HUES6 (cell line): Measurements from ENCODE around the gene FREM3.
A peak's percentile ranks its signal among the peaks of the same experiment; 100 is the strongest.
"Not testable (repeated sequence)": the region's sequence is repeated elsewhere in the genome, so short reads cannot be mapped to it uniquely, and the experiment has no call there.

ENCODE experiments used
- H3K27ac ChIP-seq: 2 replicates; pipeline ENCODE4 v1.7.0; 2013; ENCODE audit warnings: low read depth, mild to moderate bottlenecking, low read length, inconsistent platforms
- H3K27me3 ChIP-seq: 2 replicates; pipeline ENCODE4 v1.6.1; 2013; ENCODE audit warnings: low read length; ENCODE audit not compliant: control insufficient read depth, insufficient read depth
- H3K36me3 ChIP-seq: 2 replicates; pipeline ENCODE4 v1.6.1; 2013; ENCODE audit warnings: low read length; ENCODE audit not compliant: control insufficient read depth, insufficient read depth
- H3K4me1 ChIP-seq: 2 replicates; pipeline ENCODE4 v1.6.1; 2013; ENCODE audit warnings: low read length; ENCODE audit not compliant: control insufficient read depth, insufficient read depth
- H3K4me3 ChIP-seq: 2 replicates; pipeline ENCODE4 v1.5.1; 2013; ENCODE audit warnings: low read depth, low read length
- H3K9ac ChIP-seq: one replicate; pipeline ENCODE4 v1.6.1; 2013; ENCODE audit warnings: mild to moderate bottlenecking, low read length
- H3K9me3 ChIP-seq: 2 replicates; pipeline ENCODE4 v1.6.1; 2013; ENCODE audit warnings: low read depth, low read length; ENCODE audit not compliant: control insufficient read depth, insufficient read depth

FREM3 gene

DNA sequence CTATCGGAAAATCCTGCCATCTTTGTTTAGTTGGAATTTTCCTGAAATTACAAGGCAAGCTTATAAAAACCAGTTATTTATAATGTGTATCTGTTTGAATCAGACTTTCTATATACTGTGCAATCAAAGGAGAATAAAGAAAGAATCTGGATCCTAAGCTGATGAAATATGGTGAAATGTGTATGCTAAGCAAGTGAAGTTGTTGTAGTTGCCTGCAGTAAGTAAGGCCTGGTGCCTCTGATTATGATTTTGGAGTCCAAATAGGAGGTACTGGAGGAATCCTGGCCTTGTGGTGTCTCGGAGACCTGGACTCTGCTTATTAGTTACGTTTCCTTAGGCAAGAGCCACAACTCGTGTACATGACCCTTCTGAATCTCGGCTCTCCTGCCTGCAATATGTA, 13.1 kb upstream of the FREM3 start:
- H3K27me3 ChIP-seq: no peaks in the 10 kb centered on the region
- H3K4me3 ChIP-seq: no peak overlapping the region
- peaks cover 16% of the 10 kb centered on the region for H3K4me1 ChIP-seq
- H3K27ac ChIP-seq: 0 out of 2 replicates have a peak overlapping the region, but pooled peaks have one; percentile 68
- H3K9me3 ChIP-seq: no peaks in the 10 kb centered on the region
- H3K36me3 ChIP-seq: no peaks in the 10 kb centered on the region
- no peak overlapping the region for H3K9ac ChIP-seq

- Histone ChIP-seq H3K9ac (no peak overlapping the region), H3K9me3 (no peaks in the 10 kb centered on the region), H3K4me1 (peaks cover 16% of the 10 kb centered on the region), H3K27me3 (no peaks in the 10 kb centered on the region), H3K36me3 (no peaks in the 10 kb centered on the region), H3K4me3 (no peak overlapping the region), H3K27ac (no peak overlapping the region)
These were observed 11.7 kb upstream of the FREM3 start for GRCh38 chr4:143712155-143712550.

DNA sequence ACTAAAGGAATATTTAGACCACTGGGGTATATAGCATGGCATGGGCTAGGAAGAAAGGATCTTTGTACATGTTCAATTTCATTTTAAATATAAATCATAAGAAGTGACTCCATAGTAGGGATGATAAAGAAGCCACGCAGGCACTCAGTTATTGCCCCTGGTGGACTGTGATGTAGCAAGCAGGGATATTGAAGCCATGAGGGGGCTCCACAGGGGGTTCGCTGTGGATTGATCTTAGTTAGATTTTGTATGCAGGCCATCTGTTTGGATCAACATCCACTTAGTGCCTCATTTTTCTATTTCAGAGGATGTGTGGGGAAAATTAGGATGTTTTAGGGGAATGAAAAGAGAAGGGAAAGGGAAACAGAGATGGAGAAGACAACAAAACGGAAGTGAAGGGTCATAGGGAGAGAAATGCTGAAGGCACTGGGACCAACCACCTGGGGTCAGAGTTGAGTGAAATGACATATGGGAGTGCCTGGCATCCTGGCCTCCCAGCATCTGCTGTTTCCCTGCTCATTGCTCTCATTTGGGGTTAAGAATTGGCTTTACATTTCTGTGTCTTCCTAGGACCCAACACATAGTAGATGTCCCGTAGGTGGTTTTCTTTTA, 11.2 kb upstream of the FREM3 start:
- Histone ChIP-seq H3K27me3 (no peaks in the 10 kb centered on the region), H3K4me1 (peaks cover 16% of the 10 kb centered on the region), H3K9ac (no peak overlapping the region), H3K36me3 (no peaks in the 10 kb centered on the region), H3K9me3 (no peaks in the 10 kb centered on the region), H3K27ac (no peak overlapping the region), H3K4me3 (no peak overlapping the region)

DNA sequence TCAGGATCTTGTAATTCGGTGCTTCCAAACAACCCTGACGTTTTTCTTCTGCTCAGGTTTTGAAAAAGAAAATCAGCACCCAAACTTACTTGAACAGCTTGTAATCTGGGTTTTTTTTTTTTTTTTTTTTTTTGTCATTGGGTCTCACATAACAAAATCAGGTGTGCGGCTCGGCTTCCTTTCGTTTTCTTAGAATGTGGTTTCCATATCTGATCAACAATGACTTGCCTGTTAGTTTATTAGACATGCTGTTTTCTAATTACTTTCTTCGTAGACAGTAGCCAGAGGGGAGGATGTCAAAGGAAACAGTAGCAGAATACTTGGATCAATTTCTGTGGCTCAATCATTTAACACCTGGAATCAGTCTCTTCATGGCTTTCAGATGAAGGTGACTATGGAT, 890 bp upstream of the FREM3 start:
- no peaks in the 10 kb centered on the region for H3K36me3 ChIP-seq
- H3K4me1 ChIP-seq: peaks cover 9% of the 10 kb centered on the region
- peak overlapping the region; percentile 61; the same call in 1 of the 2 replicates for H3K4me3 ChIP-seq
- H3K9ac ChIP-seq: no peak overlapping the region
- H3K9me3 ChIP-seq: no peaks in the 10 kb centered on the region
- H3K27me3 ChIP-seq: peaks cover 86% of the 10 kb centered on the region
- no peak overlapping the region for H3K27ac ChIP-seq

DNA sequence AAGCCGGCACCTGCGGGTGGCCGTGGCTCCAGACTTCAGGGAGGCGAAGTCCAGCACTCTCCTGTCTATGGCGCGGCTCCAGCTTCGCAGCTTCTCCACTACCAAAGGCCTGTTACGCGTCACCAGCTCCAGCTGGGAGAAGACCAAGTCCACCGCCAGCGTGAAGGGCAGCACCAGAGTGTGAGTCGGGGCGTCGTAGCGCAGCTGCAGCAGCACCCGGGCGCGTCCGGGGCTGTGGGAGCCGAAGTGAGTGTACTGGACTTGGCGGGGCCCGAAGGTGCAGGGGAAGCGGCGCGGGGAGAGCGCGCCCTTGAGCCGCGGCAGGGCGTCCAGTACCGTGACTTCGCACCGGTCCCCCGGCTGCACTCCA, 444 bp downstream of the FREM3 start:
- Histone ChIP-seq H3K4me1 (peaks cover 9% of the 10 kb centered on the region), H3K27me3 (peaks cover 87% of the 10 kb centered on the region), H3K4me3 (peak overlapping the region; percentile 61), H3K9ac (no peak overlapping the region), H3K9me3 (no peaks in the 10 kb centered on the region), H3K27ac (no peak overlapping the region), H3K36me3 (no peaks in the 10 kb centered on the region)

GRCh38 chr4:143699331-143700045, 987 bp downstream of the FREM3 start:
- Histone ChIP-seq H3K36me3 (no peaks in the 10 kb centered on the region), H3K4me3 (peak overlapping the region; percentile 61), H3K27me3 (peaks cover 85% of the 10 kb centered on the region), H3K4me1 (peaks cover 9% of the 10 kb centered on the region), H3K9me3 (no peaks in the 10 kb centered on the region), H3K27ac (no peak overlapping the region), H3K9ac (no peak overlapping the region)

DNA sequence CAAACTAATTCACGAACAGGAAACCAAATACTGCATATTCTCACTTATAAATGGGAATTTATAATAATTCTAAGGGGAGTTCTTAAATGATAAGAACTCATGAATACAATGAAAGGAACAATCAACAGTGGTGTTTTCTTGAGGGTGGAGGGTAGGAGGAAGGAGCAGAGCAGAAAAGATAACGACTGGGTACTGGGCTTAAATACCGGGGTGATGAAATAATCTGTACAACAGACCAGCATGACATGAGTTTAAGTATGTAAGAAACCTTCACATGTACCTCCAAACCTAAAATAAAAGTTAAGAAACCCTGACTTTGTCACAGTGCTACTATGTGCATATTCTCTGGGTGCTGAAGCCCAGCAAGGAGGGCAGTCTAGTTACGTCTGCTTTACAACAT, 6.6 kb downstream of the FREM3 start:
- Histone ChIP-seq H3K27me3 (peaks cover 28% of the 10 kb centered on the region), H3K36me3 (no peaks in the 10 kb centered on the region), H3K9ac (no peak overlapping the region), H3K4me1 (no peaks in the 10 kb centered on the region), H3K4me3 (no peak overlapping the region), H3K9me3 (no peaks in the 10 kb centered on the region), H3K27ac (no peak overlapping the region)

DNA sequence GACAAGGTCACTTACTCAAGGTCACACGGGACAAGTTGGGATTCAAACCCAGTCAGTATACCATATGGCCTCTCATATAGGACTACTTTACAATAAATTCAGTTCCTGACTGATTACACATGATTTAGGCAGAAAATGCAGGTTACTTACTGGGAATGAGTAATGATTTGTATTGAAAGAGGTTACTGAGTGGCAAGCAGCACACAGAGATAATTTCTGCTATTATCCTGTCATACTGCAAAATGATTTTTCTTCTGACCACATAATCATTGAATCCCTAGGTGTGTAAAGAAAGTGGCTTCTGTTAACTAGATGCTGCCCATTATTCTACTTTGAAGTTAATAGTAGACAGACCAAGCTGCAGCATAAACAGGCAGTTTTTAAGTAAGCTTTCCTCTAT, 8.2 kb downstream of the FREM3 start:
- Histone ChIP-seq H3K4me3 (no peak overlapping the region), H3K9ac (no peak overlapping the region), H3K27me3 (peaks cover 12% of the 10 kb centered on the region), H3K27ac (no peak overlapping the region), H3K36me3 (no peaks in the 10 kb centered on the region), H3K4me1 (no peaks in the 10 kb centered on the region), H3K9me3 (no peaks in the 10 kb centered on the region)

DNA sequence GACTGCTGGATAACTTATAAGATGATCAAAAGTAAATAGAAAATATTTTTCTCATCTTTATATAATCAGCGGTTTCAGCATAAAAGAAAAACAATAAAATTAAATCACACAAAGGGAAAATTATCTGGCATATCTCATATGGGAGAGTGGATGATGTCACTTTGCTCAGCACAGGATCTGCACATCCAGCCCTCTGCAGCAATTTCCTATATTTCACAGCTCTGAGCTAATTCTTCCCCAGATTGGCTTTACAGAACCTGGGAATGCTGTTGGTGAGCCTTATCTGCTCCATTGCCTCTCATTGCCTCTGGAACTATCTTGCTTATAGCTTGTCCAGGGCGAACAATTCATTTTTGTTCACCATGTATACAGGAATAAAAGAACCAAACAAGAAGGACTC, 21.0 kb downstream of the FREM3 start:
- Histone ChIP-seq H3K4me3 (no peak overlapping the region), H3K4me1 (no peaks in the 10 kb centered on the region), H3K36me3 (no peaks in the 10 kb centered on the region), H3K9ac (no peak overlapping the region), H3K9me3 (peaks cover under 1% of the 10 kb centered on the region; the same call in 1 of the 2 replicates), H3K27me3 (no peaks in the 10 kb centered on the region), H3K27ac (no peak overlapping the region)

- not testable (repeated sequence) for H3K9ac ChIP-seq, H3K27me3 ChIP-seq, H3K9me3 ChIP-seq, H3K27ac ChIP-seq, H3K4me3 ChIP-seq, H3K4me1 ChIP-seq, H3K36me3 ChIP-seq
These were observed 26.8 kb downstream of the FREM3 start for GRCh38 chr4:143673629-143674028.

GRCh38 chr4:143668930-143669552, 31.4 kb downstream of the FREM3 start:
- H3K27ac ChIP-seq: no peak overlapping the region

More at GRCh38 chr4:143668930-143669552, 31.4 kb downstream of the FREM3 start:
- H3K9ac ChIP-seq: no peak overlapping the region
- no peaks in the 10 kb centered on the region for H3K4me1 ChIP-seq
- H3K27me3 ChIP-seq: no peaks in the 10 kb centered on the region
- no peak overlapping the region for H3K4me3 ChIP-seq
- no peaks in the 10 kb centered on the region for H3K36me3 ChIP-seq
- peaks cover 13% of the 10 kb centered on the region for H3K9me3 ChIP-seq
